Osteoblast (primary cell): ENCODE measurements around the gene OAS3. TPM values are rescaled to one million over a fixed set of nuclear protein-coding genes. Genes with fewer than 3 reads are reported as not detected.

Experiments
- DNase-seq: peaks from one replicate; pipeline ENCODE4 v3.0.0; 2011; ENCODE audit warnings: low spot score, mixed read lengths; ENCODE audit not compliant: insufficient read length; ENCODE audit errors: missing footprints
- H2AFZ ChIP-seq: 2 replicates; pipeline ENCODE4 v1.6.0; 2011; ENCODE audit warnings: mild to moderate bottlenecking, low read length
- H3K27ac ChIP-seq: 2 replicates; pipeline ENCODE4 v1.5.1; 2011; ENCODE audit warnings: mild to moderate bottlenecking, low read depth, low read length, moderate library complexity
- H3K27me3 ChIP-seq: 2 replicates; pipeline ENCODE4 v1.6.0; 2012; ENCODE audit warnings: mild to moderate bottlenecking, control low read depth, inconsistent platforms, low read length, moderate library complexity; ENCODE audit not compliant: insufficient read depth
- H3K36me3 ChIP-seq: 2 replicates; pipeline ENCODE4 v1.5.1; 2011; ENCODE audit warnings: mild to moderate bottlenecking, low read length, control low read depth, moderate library complexity; ENCODE audit not compliant: insufficient read depth
- H3K4me1 ChIP-seq: 2 replicates; pipeline ENCODE4 v1.5.1; 2011; ENCODE audit warnings: mild to moderate bottlenecking, low read length, control low read depth, moderate library complexity; ENCODE audit not compliant: insufficient read depth
- H3K4me2 ChIP-seq: 2 replicates; pipeline ENCODE4 v1.6.0; 2011; ENCODE audit warnings: mild to moderate bottlenecking, low read length; ENCODE audit not compliant: insufficient read depth
- H3K4me3 ChIP-seq: fragments of 200-600 bp; sonication (generic); 3 replicates; pipeline ENCODE4 v1.5.1; 2012; ENCODE audit warnings: mild to moderate bottlenecking, low read length, inconsistent platforms; ENCODE audit not compliant: insufficient read depth
- H3K79me2 ChIP-seq: 2 replicates; pipeline ENCODE4 v1.6.0; 2012; ENCODE audit warnings: mild to moderate bottlenecking, low read length, control low read depth, inconsistent platforms; ENCODE audit not compliant: insufficient read depth
- H3K9me3 ChIP-seq: 2 replicates; pipeline ENCODE4 v1.5.1; 2011; ENCODE audit warnings: low read depth, low read length, control low read depth
- H4K20me1 ChIP-seq: 2 replicates; pipeline ENCODE4 v1.6.0; 2012; ENCODE audit warnings: mild to moderate bottlenecking, low read length, control low read depth; ENCODE audit not compliant: insufficient read depth
- CTCF ChIP-seq: IDR thresholded peaks from 2 replicates; pipeline ENCODE4 v1.5.1; 2011; ENCODE audit warnings: mild to moderate bottlenecking, low read depth, low read length, moderate library complexity; ENCODE audit errors: extremely low read depth
- total RNA-seq: library from RNA; depleted of rRNA; stranded (reverse); fragments of >200 nt; gene quantifications from 2 replicates; pipeline ENCODE4 v1.2.3, GENCODE V29; 2012

The OAS3 gene
- total RNA-seq, 1 donor: 6.9 TPM

DNA sequence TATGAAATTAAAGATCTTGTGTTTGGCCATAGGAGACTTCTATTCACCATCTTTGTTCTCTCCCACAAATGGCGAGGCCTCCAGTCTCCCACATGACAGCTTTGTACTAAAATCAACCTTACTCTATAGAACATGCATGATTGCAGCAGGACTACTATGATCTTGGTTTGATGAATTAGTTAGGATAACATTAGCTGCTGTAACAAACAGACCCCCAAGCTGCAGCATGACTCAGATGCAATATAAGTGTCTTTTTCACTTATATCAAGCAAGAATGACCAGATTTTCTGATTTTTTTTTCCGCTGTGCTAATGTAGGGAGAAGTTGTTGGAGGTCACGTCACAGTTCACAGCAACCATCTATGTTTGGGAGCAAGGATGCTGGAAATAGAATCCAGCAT, 10.8 kb upstream of the OAS3 start:
- H3K9me3 ChIP-seq: no peaks in the 10 kb centered on the region
- H3K27me3 ChIP-seq: peaks cover 4% of the 10 kb centered on the region
- no peak for TF ChIP-seq CTCF
- H3K36me3 ChIP-seq: no peaks in the 10 kb centered on the region
- H4K20me1 ChIP-seq: no peaks in the 10 kb centered on the region
- H3K27ac ChIP-seq: no peak overlapping the region
- no peaks in the 10 kb centered on the region for H3K79me2 ChIP-seq
- no peaks in the 10 kb centered on the region for H3K4me1 ChIP-seq
- no peak overlapping the region for H2AFZ ChIP-seq
- no peak for DNase-seq
- H3K4me2 ChIP-seq: no peak overlapping the region
- H3K4me3 ChIP-seq: no peak overlapping the region

- H4K20me1 ChIP-seq: no peaks in the 10 kb centered on the region
- H3K79me2 ChIP-seq: no peaks in the 10 kb centered on the region
- H3K27me3 ChIP-seq: peaks cover 4% of the 10 kb centered on the region
- H3K9me3 ChIP-seq: no peaks in the 10 kb centered on the region
- H3K4me1 ChIP-seq: no peaks in the 10 kb centered on the region
- no peak overlapping the region for H2AFZ ChIP-seq
- no peaks in the 10 kb centered on the region for H3K36me3 ChIP-seq
- no peak overlapping the region for H3K4me3 ChIP-seq
- H3K4me2 ChIP-seq: no peak overlapping the region
- no peak overlapping the region for H3K27ac ChIP-seq
- DNase-seq: no peak
- no peak for TF ChIP-seq CTCF
These were observed 10.3 kb upstream of the OAS3 start for GRCh38 chr12:112927925-112928324.

- TF ChIP-seq CTCF: no peak
These were observed 9.3 kb upstream of the OAS3 start for GRCh38 chr12:112928978-112929377.

GRCh38 chr12:112929715-112930114, 8.6 kb upstream of the OAS3 start:
- TF ChIP-seq CTCF: no peak
- Histone ChIP-seq H3K27ac (no peak overlapping the region), H2AFZ (no peak overlapping the region), H3K9me3 (no peaks in the 10 kb centered on the region), H3K4me2 (no peak overlapping the region), H3K4me3 (no peak overlapping the region), H3K36me3 (no peaks in the 10 kb centered on the region), H3K27me3 (no peaks in the 10 kb centered on the region), H3K79me2 (no peaks in the 10 kb centered on the region), H4K20me1 (no peaks in the 10 kb centered on the region), H3K4me1 (no peaks in the 10 kb centered on the region)
- DNase-seq: no peak

More at GRCh38 chr12:112928978-112929377, 9.3 kb upstream of the OAS3 start:
- Histone ChIP-seq H3K36me3 (no peaks in the 10 kb centered on the region), H3K27ac (no peak overlapping the region), H3K9me3 (no peaks in the 10 kb centered on the region), H3K79me2 (no peaks in the 10 kb centered on the region), H3K4me3 (no peak overlapping the region), H3K4me2 (no peak overlapping the region), H3K4me1 (no peaks in the 10 kb centered on the region), H3K27me3 (no peaks in the 10 kb centered on the region), H2AFZ (no peak overlapping the region), H4K20me1 (no peaks in the 10 kb centered on the region)
- no peak for DNase-seq
